ENCODE data around the gene SLC30A1. TPM values are rescaled to one million over a fixed set of nuclear protein-coding genes. Genes with fewer than 3 reads are reported as not detected.

The SLC30A1 gene
- polyA plus RNA-seq, 3 donors = 11.9 to 15.4 (median 13.2) TPM

DNA sequence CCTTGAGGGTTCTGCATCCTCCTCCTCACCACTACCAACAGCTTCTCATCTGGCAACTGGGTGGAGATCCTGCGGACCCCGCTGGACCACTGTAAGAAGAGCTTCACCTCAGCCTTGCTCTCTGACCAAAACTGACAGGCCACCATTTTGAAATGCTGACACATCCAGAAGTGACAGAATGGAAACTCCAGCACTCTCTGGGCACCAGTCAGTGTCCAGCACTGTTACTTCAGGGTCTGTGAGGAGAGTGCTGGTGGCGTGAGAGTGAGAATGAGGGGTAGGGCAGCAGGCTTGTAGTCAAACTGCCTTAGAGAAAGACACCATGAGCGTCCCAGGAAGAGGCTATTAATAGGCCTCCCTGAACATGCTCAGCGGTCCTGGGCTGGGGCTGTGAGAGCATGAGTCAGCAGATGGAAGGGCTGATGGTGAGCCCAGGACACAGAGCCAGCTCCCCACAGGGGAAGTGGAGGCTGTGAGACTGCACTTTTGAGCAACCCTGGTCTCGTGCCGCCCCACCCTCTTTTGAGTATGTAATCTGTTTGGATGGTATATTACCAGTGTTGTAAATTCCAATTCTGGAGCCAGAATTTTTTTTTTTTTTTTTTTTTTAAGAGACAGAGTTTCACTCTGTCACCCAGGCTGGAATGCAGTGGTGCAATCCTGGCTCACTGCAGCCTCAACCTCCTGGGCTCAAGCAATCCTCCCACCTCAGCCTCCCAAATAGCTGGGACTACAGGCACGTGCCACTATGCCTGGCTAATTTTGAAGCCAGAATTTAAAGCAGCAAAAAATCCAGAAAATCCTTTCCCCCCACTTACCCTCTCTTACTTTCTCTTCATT, 34.4 kb upstream of the SLC30A1 start:
- Histone ChIP-seq H3K27ac (ENCODE audit: low read depth in 1 of 2, low read length in 2 of 2) (peak overlapping the region; percentile 67 to 74), H3K4me2 (replicated peaks; ENCODE audit: extremely low read depth, low read length, poor library complexity, severe bottlenecking) (peak overlapping the region; percentile 26), H3K9me3 (replicated peaks in 1 of 2; ENCODE audit: control insufficient read depth in 1 of 2, insufficient read depth in 1 of 2, low read length in 2 of 2) (no peaks in the 10 kb centered on the region), H2AFZ (ENCODE audit: insufficient read depth, low read depth, low read length, poor library complexity, severe bottlenecking) (peak overlapping the region; percentile 62), H3K9ac (ENCODE audit: insufficient read depth, low read length, poor library complexity, severe bottlenecking) (peak overlapping the region; percentile 2), H3K4me1 (ENCODE audit: control insufficient read depth in 1 of 2, insufficient read depth in 2 of 2, low read length in 2 of 2) (peaks cover 44 to 48% of the 10 kb centered on the region in 2 donors), H4K20me1 (ENCODE audit: insufficient read depth, low read length) (no peaks in the 10 kb centered on the region), H3K36me3 (replicated peaks in 1 of 2; ENCODE audit: control insufficient read depth in 1 of 2, insufficient read depth in 2 of 2, low read length in 2 of 2) (no peaks in the 10 kb centered on the region), H3K79me2 (ENCODE audit: insufficient read depth, low read length) (no peaks in the 10 kb centered on the region), H3K27me3 (ENCODE audit: control insufficient read depth in 2 of 2, insufficient read depth in 2 of 2, low read length in 2 of 2) (no peaks in the 10 kb centered on the region), H3K4me3 (replicated peaks in 1 of 3; ENCODE audit: low read depth in 2 of 3, low read length in 3 of 3) (peak overlapping the region in 1 of 3 experiments; percentile 17)
- intact Hi-C loops (cut with micrococcal nuclease) = loop anchor here in 1 of 2 donors (2.0 kb wide), 1 partner anchor 35 kb away; the partner anchor contains the start of gene SLC30A1
- peaks cover 52% of the 10 kb centered on the region for H3K4me1 Mint-ChIP-seq
- WGBS (ENCODE audit: insufficient coverage) = 44% methylated on average over 5 of the region's 8 CpGs
- peaks cover 0 to 2% (median 0%) of the 10 kb centered on the region in 7 donors for H3K9me3 Mint-ChIP-seq
- no peaks in the 10 kb centered on the region for H3K27me3 Mint-ChIP-seq (ENCODE audit: low read depth in 3 of 3)
- H3K27ac Mint-ChIP-seq = peak overlapping the region; percentile 92 to 98 (median 96)
- TF ChIP-seq, protein P1, sequence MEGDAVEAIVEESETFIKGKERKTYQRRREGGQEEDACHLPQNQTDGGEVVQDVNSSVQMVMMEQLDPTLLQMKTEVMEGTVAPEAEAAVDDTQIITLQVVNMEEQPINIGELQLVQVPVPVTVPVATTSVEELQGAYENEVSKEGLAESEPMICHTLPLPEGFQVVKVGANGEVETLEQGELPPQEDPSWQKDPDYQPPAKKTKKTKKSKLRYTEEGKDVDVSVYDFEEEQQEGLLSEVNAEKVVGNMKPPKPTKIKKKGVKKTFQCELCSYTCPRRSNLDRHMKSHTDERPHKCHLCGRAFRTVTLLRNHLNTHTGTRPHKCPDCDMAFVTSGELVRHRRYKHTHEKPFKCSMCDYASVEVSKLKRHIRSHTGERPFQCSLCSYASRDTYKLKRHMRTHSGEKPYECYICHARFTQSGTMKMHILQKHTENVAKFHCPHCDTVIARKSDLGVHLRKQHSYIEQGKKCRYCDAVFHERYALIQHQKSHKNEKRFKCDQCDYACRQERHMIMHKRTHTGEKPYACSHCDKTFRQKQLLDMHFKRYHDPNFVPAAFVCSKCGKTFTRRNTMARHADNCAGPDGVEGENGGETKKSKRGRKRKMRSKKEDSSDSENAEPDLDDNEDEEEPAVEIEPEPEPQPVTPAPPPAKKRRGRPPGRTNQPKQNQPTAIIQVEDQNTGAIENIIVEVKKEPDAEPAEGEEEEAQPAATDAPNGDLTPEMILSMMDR (IDR thresholded peaks at IDR 0.05) = no peak
- H3K36me3 Mint-ChIP-seq = peaks cover 0 to 3% of the 10 kb centered on the region in 2 donors
- DNase-seq = peak; percentile 93 to 99 (median 95)
- peak overlapping the region; percentile 62 to 76 for H3K4me3 Mint-ChIP-seq

DNA sequence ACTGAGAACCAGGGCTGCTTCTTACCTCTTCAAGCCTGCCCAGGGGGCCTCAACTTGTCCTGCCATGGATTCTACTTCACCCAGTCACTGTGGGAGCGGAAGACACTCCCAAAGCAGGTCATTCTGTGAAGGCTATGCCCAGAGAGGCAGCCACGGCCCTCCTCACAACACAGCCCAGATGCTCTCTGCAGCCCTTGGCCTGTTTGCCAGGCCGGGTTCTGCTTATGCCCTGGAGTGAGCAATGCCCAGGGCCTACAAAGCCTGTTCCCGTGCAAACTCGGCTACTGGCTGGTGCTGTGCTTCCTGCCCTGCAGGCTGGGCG, 33.8 kb upstream of the SLC30A1 start:
- Histone ChIP-seq H3K4me2 (replicated peaks; ENCODE audit: extremely low read depth, low read length, poor library complexity, severe bottlenecking) (peak overlapping the region; percentile 26), H3K27ac (ENCODE audit: low read depth in 1 of 2, low read length in 2 of 2) (peak overlapping the region; percentile 67 to 74), H3K9me3 (replicated peaks in 1 of 2; ENCODE audit: control insufficient read depth in 1 of 2, insufficient read depth in 1 of 2, low read length in 2 of 2) (no peaks in the 10 kb centered on the region), H4K20me1 (ENCODE audit: insufficient read depth, low read length) (no peaks in the 10 kb centered on the region), H3K36me3 (replicated peaks in 1 of 2; ENCODE audit: control insufficient read depth in 1 of 2, insufficient read depth in 2 of 2, low read length in 2 of 2) (no peaks in the 10 kb centered on the region), H3K4me3 (replicated peaks in 1 of 3; ENCODE audit: low read depth in 2 of 3, low read length in 3 of 3) (peak overlapping the region in 1 of 3 experiments; percentile 17), H3K9ac (ENCODE audit: insufficient read depth, low read length, poor library complexity, severe bottlenecking) (peak overlapping the region; percentile 2), H3K4me1 (ENCODE audit: control insufficient read depth in 1 of 2, insufficient read depth in 2 of 2, low read length in 2 of 2) (peaks cover 50 to 54% of the 10 kb centered on the region in 2 donors), H2AFZ (ENCODE audit: insufficient read depth, low read depth, low read length, poor library complexity, severe bottlenecking) (peak overlapping the region; percentile 62), H3K79me2 (ENCODE audit: insufficient read depth, low read length) (no peaks in the 10 kb centered on the region), H3K27me3 (ENCODE audit: control insufficient read depth in 2 of 2, insufficient read depth in 2 of 2, low read length in 2 of 2) (no peaks in the 10 kb centered on the region)
- Mint-ChIP-seq H3K4me1 (peaks cover 58% of the 10 kb centered on the region), H3K27me3 (ENCODE audit: low read depth in 3 of 3) (peaks cover 0 to 1% (median 0%) of the 10 kb centered on the region in 3 donors), H3K9me3 (peaks cover 0 to 3% (median 0%) of the 10 kb centered on the region in 7 donors), H3K27ac (peak overlapping the region; percentile 92 to 98 (median 96)), H3K4me3 (peak overlapping the region in 1 of 2 donors; percentile 76), H3K36me3 (peaks cover 0 to 5% of the 10 kb centered on the region in 2 donors)
- TF ChIP-seq, protein P1 (IDR thresholded peaks at IDR 0.05) = no peak
- intact Hi-C loops (cut with micrococcal nuclease) = loop anchor here in 1 of 2 donors (2.0 kb wide), 1 partner anchor 34 kb away; the partner anchor contains the start of gene SLC30A1
- no peak for DNase-seq
- WGBS (ENCODE audit: insufficient coverage) = 72% methylated on average over 6 of the region's 6 CpGs

All from CD14-positive monocyte (primary cell).